Activated CD8-positive, alpha-beta memory T cell treated with anti-CD3 and anti-CD28 coated beads, Interleukin-2, amount 50 U/mL, for 1 hour (primary cell): ENCODE measurements around the gene LYRM2.

Source experiments
- DNase-seq: peaks from one replicate; pipeline ENCODE4 v3.0.0-alpha.2; 2020; ENCODE audit errors: extremely low read depth

LYRM2 gene

DNA sequence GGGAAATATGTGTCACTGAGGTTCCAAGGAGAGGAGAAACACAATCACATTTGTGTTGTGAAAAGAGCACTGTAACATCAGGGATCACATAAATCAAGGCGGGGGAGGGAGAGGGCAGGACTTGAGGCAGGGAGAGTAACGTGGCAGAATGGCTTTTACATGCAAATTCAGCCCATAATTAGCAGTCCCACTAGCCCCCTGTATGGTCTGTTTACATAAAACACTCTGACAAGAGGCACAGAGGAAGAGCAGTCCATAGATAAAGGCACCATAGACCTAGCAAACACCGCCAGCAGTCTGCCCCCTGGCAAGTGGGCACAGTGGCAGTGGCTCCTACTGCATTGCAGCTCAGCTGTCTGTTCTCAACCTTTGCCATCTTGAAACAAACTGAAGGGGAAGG lies 82.7 kb downstream of the LYRM2 start:
- DNase-seq = no peak

DNA sequence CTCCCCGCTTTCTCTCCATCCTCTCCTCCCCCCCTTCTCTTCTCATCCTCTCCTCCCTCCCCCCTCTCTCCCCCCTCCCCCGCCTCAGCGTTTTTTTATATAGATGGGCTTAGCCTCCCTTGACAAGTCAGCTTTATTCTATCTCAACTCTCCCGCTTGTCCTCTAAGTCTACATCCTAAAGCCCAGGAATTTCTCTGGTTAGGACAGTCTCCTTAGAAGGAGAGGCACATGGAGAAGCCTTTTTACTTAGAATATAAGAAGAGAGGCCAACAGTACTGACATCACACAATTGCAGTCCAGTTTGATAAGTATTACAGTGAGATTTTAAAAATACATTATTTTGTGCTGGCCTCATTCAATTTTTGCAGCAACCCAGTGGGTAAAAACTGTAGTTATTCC lies 83.5 kb downstream of the LYRM2 start:
- no peak for DNase-seq

DNA sequence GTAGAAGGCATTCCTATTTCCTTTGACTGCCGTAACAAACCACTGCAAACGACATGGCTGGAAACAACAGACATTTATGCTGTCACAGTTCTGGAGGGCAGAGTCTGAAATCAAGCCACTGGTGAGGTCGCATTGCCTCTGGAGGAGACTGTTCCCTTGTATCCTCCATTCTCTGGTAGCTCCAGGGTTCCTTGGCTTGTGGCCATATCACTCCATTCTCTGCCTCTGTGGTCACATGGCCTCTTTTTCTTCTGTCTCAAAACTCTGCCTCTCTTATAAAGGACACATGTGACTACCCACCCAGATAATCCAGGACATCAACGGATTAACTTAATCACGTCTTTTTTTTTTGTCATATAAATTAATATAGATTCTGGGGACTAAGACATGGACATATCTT lies 84.4 kb downstream of the LYRM2 start:
- DNase-seq = no peak

DNA sequence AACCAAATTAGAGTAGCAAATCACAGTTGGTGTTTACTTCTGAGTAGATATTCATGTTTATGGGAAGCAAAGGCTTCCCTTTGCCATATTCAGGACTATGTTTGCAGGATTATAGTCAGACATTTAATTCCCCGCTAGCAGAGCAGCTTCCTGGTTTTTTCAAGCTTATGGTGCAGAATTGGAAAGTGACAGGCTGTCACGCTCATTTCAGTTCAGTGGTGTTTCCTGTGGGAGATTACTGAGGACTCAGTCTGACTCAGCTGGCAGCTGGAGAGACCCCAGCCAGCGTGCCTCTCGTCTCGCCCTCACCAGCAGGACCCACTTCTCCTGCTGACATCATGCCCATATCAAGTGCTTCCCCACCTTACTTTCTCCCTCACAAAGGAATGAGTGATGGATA lies 85.1 kb downstream of the LYRM2 start:
- no peak for DNase-seq

DNA sequence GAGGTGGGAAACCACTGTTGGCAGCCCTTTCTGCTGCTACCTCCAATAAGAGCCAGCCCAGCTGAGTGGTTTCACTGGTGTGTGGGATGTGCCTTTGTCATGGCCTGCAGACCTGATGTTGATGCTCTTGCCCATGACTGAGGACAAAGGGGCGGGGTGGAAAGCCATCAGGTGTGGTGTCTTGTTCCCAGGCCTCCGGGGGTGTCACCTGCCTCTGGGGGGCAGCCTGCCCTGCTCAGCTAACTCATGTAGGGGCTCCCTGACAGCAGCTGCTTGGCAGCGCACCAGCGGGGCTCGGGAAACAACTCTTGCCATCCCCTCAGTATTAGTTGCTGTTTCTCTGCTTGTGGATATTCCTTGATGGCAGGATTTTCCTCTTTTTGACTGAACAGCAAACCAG lies 91.3 kb downstream of the LYRM2 start:
- no peak for DNase-seq

DNA sequence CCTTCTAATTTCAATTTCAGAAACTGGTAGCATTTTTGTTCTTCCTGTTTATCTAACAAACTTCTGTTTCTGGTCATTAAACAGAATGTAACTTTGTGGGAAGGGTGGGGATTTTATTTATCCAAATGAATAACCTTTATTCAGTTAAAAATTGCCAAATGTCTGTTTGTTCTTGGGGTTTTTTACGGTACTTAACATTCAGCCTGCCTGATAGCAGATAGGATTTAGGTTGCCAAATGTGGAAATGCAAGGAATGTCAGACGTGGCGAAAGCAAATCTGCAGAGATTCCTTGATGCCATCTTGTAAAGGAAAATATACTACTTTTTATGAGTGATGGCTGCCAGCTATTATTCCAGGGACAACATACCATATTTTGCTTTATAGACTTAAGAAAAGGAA lies 95.7 kb downstream of the LYRM2 start:
- no peak for DNase-seq

DNA sequence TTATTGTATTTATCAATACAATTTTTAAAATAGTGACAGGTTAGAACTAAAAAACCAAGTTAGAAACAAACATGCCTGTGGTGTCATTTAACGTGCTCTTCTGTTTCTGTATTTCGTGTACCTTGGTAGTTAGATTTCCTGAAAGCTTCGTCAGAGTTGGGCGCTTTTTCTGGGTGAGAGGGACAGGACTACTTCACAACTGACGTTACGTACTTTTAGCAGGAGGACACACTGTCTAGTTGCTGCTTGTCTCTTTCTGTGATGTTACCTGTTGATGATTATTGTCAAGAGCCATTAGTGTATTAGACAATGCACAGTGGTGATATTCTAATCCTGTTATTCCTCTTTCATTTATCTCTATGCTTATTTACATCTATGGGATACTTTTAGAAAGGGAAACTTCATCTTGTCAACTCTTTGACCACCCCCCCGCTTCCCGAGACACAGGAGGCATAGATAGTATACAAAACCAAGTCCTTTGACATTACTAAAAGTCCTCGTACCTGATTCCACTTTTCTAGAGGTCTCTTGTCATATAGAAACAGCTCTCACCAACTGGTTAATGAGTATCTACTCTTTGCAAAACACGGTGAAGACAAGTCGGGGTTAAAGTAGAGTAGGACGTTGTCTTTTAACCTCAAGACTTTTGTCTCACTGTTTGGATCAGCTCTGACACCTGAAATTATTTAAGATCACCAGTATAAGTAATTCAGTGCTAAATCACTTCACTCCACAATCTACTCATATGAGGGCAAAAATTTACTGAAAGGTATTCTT lies 96.3 kb downstream of the LYRM2 start:
- no peak for DNase-seq

DNA sequence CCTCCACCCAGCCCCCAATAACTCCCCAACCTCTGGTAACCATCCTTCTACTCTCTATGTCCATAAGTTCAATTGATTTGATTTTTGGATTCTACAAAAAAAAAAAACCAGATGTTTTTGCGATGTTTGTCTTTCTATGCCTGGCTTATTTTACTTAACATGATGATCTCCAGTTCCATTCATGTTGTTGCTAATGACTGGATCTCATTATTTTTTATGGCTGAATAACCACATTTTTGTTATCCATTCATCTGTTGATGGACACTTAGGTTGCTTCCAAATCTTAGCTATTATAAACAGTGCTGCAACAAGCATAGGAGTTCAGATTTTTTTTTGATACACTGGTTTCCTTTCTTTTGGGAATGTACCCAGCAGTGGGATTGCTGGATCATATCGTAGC lies 98.8 kb downstream of the LYRM2 start:
- DNase-seq = no peak

DNA sequence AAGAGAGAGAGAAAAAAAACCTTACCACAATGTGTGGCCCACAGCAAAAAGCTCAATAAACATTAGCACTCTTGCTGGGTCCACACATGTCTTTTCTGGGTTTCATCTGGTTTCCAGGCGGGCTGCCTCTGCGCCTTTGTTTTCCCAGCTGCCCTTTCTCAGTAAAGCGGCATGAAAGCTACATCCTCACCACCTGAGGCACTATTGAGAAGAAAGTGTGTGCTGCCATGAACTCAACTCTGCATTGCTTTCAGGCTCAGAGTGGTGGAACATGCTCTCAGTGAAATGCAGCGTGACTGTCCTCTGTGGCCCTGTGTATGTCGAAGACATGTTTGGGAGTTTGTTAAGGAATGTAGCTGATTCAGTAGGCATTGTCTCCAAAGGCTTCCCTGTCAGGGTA lies 102.3 kb downstream of the LYRM2 start:
- DNase-seq = no peak

DNA sequence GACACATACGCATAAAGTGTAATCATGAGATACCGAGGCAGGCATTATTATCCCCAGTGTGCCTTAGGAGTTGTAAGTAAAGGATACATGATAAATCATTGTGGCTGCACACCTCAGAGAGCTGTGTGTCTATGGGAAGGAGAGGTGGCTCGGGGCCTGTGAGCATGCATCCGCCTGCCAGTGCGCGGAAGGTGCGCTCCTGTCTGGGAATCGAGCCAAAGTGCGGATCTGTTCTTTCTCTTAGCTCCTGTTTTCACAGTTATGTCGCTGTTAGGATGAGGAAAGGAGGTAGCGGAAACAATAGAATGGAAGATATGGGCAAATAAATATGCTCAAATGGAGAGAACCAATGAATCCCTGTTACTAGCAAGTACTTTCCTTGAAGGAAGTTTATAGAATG lies 107.6 kb downstream of the LYRM2 start:
- no peak for DNase-seq

DNA sequence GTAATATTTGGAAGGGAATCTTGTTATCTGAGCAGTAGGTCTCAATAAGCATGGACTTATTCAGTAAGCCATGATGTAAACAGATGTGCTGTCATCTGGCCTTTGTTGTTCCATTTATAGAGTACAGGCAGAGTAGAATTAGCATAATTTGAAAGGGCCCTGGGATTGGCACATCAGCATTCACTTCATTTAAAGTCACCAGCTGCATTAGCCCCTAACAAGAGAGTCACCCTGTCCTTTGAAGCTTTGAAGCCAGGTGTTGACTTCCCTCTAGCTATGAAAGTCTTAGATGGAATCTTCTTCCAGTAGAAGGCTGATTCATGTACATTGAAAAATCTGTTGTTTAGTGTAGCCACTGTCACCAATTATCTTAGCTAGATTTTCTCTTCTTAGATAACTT lies 109.7 kb downstream of the LYRM2 start:
- no peak for DNase-seq

DNA sequence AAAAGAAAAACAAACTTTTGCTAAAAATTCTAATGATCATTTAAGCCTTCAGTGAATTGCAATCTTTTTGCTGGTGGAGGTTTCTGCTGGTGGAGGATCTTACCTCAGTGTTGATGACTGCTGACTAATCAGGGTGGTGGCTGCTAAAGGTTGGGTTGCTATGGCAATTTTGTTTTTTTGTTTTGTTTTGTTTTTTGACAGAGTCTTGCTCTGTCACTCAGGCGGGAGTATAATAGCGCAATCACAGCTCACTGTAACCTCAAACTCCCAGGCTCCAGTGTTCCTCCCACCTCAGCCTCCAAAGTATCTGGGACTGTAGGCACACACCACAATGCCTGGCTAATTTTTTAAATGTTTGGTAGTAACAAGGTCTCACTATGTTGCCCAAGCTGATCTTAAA lies 110.9 kb downstream of the LYRM2 start:
- DNase-seq = no peak

DNA sequence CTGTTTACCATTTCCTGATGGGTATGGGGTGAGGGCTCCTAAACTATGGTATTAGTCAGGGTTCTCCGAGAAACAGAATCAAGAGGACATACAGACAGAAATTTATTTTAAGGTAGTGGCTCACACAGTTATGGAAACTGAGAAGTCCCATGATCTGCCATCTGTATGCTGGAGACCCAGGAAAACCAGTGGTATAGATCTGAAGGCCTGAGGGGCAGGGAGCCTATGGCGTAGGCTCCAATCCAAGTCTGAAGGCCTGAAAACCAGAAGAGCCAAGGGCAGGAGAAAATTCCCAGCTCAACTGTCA lies 112.0 kb downstream of the LYRM2 start:
- DNase-seq = no peak

DNA sequence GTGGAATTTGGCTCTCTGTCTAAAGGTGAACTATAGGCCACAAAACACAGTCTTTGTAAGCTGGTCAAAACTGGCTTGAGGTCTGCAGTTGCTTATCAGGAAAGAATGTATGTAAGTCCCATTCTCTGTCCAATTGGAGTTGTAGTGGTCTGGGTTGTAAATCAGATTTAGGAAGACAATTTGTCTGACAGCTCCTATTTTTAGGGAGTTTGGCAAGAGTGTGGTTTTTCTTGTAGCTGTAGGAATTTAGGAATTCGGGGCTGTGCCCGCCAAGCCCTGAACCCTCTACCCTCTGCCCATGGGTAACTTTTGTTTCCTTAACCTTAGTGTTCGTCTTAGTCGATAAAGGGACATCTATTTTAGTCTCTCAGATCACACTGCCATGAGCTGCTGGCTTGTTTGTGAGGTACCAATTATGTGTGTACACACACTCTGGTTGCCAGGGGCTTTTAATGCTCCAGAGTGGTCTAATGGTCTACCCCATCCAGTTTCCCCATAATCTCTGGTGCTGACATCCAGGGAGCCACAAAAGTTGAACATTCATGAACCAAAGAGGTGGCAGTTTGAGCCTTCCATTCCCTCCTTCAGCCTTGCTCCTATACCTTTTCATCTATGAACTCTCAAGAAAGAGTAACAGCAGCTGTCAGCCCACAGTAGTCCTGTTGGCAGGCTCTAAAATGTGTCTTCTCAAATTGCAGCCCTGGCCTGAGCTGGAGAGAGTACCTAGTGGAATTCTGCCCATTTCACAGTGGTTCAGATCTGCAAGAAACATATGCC lies 112.6 kb downstream of the LYRM2 start:
- no peak for DNase-seq

DNA sequence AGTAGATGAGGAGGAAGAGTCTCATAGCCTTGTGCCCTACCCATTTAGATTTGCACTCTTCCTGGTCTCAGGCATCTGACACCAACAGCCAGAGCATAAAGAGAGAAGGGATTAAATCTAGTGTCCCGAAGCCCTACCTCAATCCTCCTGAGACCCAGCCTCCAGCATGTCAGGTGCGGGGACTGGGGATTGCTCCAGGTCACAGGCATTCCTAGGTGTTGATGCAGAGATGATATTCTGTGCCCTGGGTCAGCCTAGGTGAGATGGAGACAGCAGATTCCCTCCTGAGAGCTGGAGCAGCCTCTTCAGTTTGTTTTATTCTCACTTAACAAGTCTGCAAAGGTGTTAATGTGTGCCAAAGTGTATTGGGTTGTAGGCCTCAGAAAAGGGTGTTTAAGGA lies 115.8 kb downstream of the LYRM2 start:
- DNase-seq = no peak

DNA sequence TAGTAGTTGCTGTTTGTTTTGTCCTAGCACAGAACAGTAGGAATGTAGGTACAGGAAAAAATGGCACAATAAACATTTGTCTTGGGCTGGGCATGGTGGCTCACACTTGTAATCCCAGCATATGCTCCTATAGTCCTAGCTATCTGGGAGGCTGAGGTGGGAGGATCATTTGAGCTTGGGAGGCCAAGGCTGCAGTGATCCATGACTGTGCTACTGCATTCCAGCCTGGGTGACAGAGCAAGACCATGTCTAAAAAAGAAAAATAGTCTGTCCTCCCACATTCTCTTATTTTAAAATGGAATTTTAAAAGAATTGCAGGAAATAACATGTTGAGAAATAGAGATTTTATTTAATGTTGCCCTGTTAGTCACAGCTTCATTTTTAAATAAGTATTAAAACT lies 117.8 kb downstream of the LYRM2 start:
- no peak for DNase-seq

DNA sequence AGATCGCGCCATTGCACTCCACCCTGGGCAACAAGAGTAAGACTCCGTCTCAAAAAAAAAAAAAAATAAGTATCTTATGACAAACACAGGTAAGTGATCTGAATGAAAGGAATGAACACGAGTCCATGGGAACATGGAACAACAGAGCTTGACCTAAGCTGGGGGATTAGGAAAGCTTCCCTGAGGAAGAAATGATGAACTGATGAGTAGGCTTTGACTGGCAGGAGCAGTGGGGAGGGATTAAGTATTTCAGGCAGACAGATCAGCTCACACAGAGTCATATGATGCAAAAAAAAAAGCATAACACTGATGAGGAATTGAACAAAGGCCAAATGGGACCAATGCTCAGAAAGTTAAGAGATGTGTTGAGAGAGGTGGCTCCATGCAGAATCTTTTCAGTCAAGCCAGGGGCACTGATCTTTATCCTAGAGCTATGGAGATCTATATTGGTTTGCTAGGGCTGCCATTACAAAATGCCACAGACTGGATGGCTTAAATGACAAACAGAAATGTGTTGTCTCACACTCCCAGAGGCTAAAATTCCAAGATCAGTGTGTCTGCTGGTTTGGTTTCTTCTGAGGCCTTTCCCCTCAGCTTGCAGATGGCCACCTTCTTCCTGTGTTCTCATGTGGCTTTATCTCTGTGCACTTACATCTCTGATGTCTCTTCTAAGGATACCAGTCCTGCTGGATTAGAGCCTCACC lies 120.0 kb downstream of the LYRM2 start:
- DNase-seq = no peak
